Fibroblast of skin of right quadriceps (primary cell): ENCODE data around the gene ARID4B.
A peak's percentile ranks its signal among the peaks of the same experiment; 100 is the strongest.
"Not testable (repeated sequence)": the region's sequence is repeated elsewhere in the genome, so short reads cannot be mapped to it uniquely, and the experiment has no call there.

Experiments used
- DNase-seq: peaks from one replicate; pipeline ENCODE4 v3.0.0-alpha.2; 2013

Gene ARID4B

GRCh38 chr1:235327559-235328270, at the start of gene ARID4B:
TSS of gene ARID4B (minus strand) at chr1:235328179. CDS start at chr1:235326919, 1,260 bp downstream.
- no peak for DNase-seq

GRCh38 chr1:235375919-235376605, 48.1 kb upstream of the ARID4B start:
- no peak for DNase-seq

- DNase-seq, result no peak
These were observed 41.8 kb upstream of the ARID4B start for GRCh38 chr1:235369802-235370201.

- DNase-seq, result no peak
These were observed 40.4 kb upstream of the ARID4B start for GRCh38 chr1:235368428-235368827.

- peak; percentile 95 for DNase-seq
These were observed 39.3 kb upstream of the ARID4B start, which contains the start of gene TBCE for GRCh38 chr1:235367000-235367908. TSS of gene TBCE (plus strand) at chr1:235367427. CDS start at chr1:235380050, 12,623 bp downstream.

GRCh38 chr1:235366286-235366685, 38.3 kb upstream of the ARID4B start:
- DNase-seq, result no peak

- DNase-seq, result not testable (repeated sequence)
These were observed 36.2 kb upstream of the ARID4B start for GRCh38 chr1:235364189-235364588.

- DNase-seq, result no peak
These were observed 30.9 kb upstream of the ARID4B start for GRCh38 chr1:235358899-235359298.

- no peak for DNase-seq
These were observed 29.8 kb upstream of the ARID4B start for GRCh38 chr1:235357485-235358373.

- DNase-seq, result no peak
These were observed 23.9 kb upstream of the ARID4B start for GRCh38 chr1:235351898-235352297.

GRCh38 chr1:235351441-235351840, 23.5 kb upstream of the ARID4B start:
- DNase-seq, result no peak

GRCh38 chr1:235343726-235344125, 15.7 kb upstream of the ARID4B start:
- no peak for DNase-seq

- DNase-seq, result no peak
These were observed 14.5 kb upstream of the ARID4B start for GRCh38 chr1:235342471-235342870.

GRCh38 chr1:235342039-235342438, 14.1 kb upstream of the ARID4B start:
- peak; percentile 9 for DNase-seq

GRCh38 chr1:235341334-235341733, 13.4 kb upstream of the ARID4B start:
- DNase-seq, result no peak

GRCh38 chr1:235339746-235340145, 11.8 kb upstream of the ARID4B start:
- DNase-seq, result no peak

- no peak for DNase-seq
These were observed 8.9 kb upstream of the ARID4B start for GRCh38 chr1:235336903-235337302.

- DNase-seq, result no peak
These were observed 3.4 kb upstream of the ARID4B start for GRCh38 chr1:235331401-235331800.

GRCh38 chr1:235330918-235331285, 2.9 kb upstream of the ARID4B start:
- DNase-seq, result no peak

- peak; percentile 12 for DNase-seq
These were observed 1.3 kb upstream of the ARID4B start for GRCh38 chr1:235329139-235329902.
